K562 (cell line): ENCODE data around the gene PDZD2. TPM values are rescaled to one million over a fixed set of nuclear protein-coding genes. Genes with fewer than 3 reads are reported as not detected.

Source experiments
- EZH2 ChIP-seq: IDR thresholded peaks from 2 replicates; pipeline ENCODE4 v1.6.1; 2012; ENCODE audit warnings: low read depth, mild to moderate bottlenecking, inconsistent platforms, low read length, borderline replicate concordance
- HMG20A ChIP-seq: fragments of 450-650 bp; formaldehyde crosslinking; conservative IDR thresholded peaks from 2 replicates; pipeline ENCODE4 v1.4.0; 2020; ENCODE audit warnings: mild to moderate bottlenecking, mixed read lengths
- HNRNPK ChIP-seq: fragments of 200-400 bp; formaldehyde crosslinking; IDR thresholded peaks from one replicate; pipeline ENCODE4 v1.6.1; 2018; ENCODE audit warnings: mild to moderate bottlenecking, low read depth, low read length; ENCODE audit not compliant: poor library complexity, severe bottlenecking
- KDM4B ChIP-seq, 2 experiments: fragments of 450-650 bp in 1 of 2; sonication (generic) in 1 of 2; IDR thresholded peaks; 2 replicates each; pipeline ENCODE4 v1.6.1; 2016 to 2017; ENCODE audit warnings: borderline replicate concordance in 2 of 2, antibody characterized with exemption in 1 of 2, low read depth in 1 of 2, mild to moderate bottlenecking in 1 of 2
- ZKSCAN3 ChIP-seq: fragments of 250-450 bp; sonication (Bioruptor Pico); IDR thresholded peaks from 2 replicates; pipeline ENCODE4 v1.4.0; 2020
- polyA plus RNA-seq, 8 experiments: library from polyadenylated mRNA; depleted of rRNA in 4 of 8; stranded (reverse) in 5 of 8; unstranded in 3 of 8; fragments of >200 nt; fragmentation: Nextera tagmentation in 2 of 8; fragmentation: Illumina TruSeq in 1 of 8; extraction: Ambion mirVana in 2 of 8; extraction: Trizol in 1 of 8; gene quantifications; 2 replicates each; pipeline versions ENCODE4 v1.2.1 to v1.2.3, GENCODE V29; 2011 to 2014; ENCODE audit warnings: inconsistent platforms in 1 of 8, missing spikeins in 1 of 8
- total RNA-seq, 7 experiments: library from RNA; depleted of rRNA in 6 of 7; stranded (reverse); fragments of >200 nt in 6 of 7; fragmentation: Illumina TruSeq in 2 of 7; extraction: Trizol in 2 of 7; gene quantifications; 2 replicates each; pipeline versions ENCODE4 v1.2.1 to v1.2.3, GENCODE V29; 2011 to 2021; ENCODE audit warnings: low replicate concordance in 1 of 7
- TF ChIP-seq, protein P1 (sequence below): sonication (generic); formaldehyde crosslinking; IDR thresholded peaks from 2 replicates; pipeline ENCODE4 v1.8.0; 2023; ENCODE audit warnings: missing genetic modification reagents, mild to moderate bottlenecking, borderline replicate concordance
- TF ChIP-seq, protein P2 (sequence below): fragments of 200-800 bp; sonication (Bioruptor generic); IDR thresholded peaks from 2 replicates; pipeline ENCODE4 v1.6.1; 2016; ENCODE audit warnings: missing genetic modification characterization, missing compliant biosample characterization

PDZD2 gene
- total and polyA plus RNA-seq, 9 of the 15 experiments (the other 6 are each of a cell fraction or from before 2014, with no cell fraction given): 0.02 to 0.08 (median 0.04) TPM; not detected in 6

DNA sequence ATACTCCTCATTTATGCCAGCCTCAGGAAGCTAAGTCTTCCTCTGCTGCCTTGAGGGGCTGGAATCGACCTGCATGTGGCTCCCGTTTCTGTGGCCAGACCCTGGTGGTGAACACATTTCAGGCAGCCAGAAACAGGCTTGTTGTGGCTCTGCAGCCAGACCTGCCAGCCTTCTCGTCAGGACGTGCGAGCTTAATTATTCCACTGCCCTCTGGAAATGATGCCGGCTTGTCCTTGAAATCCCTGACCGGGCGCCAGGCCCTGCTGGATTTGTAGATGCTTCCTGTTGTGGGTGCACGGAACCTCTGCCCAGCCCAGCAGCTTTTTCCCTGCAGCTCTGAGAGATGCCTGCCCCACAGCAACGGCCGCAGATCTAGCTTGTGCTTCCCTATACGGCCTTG, 41.6 kb downstream of the PDZD2 start (continued):
- TF ChIP-seq, protein P1, sequence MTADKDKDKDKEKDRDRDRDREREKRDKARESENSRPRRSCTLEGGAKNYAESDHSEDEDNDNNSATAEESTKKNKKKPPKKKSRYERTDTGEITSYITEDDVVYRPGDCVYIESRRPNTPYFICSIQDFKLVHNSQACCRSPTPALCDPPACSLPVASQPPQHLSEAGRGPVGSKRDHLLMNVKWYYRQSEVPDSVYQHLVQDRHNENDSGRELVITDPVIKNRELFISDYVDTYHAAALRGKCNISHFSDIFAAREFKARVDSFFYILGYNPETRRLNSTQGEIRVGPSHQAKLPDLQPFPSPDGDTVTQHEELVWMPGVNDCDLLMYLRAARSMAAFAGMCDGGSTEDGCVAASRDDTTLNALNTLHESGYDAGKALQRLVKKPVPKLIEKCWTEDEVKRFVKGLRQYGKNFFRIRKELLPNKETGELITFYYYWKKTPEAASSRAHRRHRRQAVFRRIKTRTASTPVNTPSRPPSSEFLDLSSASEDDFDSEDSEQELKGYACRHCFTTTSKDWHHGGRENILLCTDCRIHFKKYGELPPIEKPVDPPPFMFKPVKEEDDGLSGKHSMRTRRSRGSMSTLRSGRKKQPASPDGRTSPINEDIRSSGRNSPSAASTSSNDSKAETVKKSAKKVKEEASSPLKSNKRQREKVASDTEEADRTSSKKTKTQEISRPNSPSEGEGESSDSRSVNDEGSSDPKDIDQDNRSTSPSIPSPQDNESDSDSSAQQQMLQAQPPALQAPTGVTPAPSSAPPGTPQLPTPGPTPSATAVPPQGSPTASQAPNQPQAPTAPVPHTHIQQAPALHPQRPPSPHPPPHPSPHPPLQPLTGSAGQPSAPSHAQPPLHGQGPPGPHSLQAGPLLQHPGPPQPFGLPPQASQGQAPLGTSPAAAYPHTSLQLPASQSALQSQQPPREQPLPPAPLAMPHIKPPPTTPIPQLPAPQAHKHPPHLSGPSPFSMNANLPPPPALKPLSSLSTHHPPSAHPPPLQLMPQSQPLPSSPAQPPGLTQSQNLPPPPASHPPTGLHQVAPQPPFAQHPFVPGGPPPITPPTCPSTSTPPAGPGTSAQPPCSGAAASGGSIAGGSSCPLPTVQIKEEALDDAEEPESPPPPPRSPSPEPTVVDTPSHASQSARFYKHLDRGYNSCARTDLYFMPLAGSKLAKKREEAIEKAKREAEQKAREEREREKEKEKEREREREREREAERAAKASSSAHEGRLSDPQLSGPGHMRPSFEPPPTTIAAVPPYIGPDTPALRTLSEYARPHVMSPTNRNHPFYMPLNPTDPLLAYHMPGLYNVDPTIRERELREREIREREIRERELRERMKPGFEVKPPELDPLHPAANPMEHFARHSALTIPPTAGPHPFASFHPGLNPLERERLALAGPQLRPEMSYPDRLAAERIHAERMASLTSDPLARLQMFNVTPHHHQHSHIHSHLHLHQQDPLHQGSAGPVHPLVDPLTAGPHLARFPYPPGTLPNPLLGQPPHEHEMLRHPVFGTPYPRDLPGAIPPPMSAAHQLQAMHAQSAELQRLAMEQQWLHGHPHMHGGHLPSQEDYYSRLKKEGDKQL: no peak
- TF ChIP-seq ZKSCAN3 (no peak), HNRNPK (no peak), HMG20A (no peak), KDM4B (IDR thresholded peaks at IDR 0.05; ENCODE audit: borderline replicate concordance in 2 of 2, low read depth in 1 of 2) (no peak), EZH2 (no peak)
- TF ChIP-seq, protein P2, sequence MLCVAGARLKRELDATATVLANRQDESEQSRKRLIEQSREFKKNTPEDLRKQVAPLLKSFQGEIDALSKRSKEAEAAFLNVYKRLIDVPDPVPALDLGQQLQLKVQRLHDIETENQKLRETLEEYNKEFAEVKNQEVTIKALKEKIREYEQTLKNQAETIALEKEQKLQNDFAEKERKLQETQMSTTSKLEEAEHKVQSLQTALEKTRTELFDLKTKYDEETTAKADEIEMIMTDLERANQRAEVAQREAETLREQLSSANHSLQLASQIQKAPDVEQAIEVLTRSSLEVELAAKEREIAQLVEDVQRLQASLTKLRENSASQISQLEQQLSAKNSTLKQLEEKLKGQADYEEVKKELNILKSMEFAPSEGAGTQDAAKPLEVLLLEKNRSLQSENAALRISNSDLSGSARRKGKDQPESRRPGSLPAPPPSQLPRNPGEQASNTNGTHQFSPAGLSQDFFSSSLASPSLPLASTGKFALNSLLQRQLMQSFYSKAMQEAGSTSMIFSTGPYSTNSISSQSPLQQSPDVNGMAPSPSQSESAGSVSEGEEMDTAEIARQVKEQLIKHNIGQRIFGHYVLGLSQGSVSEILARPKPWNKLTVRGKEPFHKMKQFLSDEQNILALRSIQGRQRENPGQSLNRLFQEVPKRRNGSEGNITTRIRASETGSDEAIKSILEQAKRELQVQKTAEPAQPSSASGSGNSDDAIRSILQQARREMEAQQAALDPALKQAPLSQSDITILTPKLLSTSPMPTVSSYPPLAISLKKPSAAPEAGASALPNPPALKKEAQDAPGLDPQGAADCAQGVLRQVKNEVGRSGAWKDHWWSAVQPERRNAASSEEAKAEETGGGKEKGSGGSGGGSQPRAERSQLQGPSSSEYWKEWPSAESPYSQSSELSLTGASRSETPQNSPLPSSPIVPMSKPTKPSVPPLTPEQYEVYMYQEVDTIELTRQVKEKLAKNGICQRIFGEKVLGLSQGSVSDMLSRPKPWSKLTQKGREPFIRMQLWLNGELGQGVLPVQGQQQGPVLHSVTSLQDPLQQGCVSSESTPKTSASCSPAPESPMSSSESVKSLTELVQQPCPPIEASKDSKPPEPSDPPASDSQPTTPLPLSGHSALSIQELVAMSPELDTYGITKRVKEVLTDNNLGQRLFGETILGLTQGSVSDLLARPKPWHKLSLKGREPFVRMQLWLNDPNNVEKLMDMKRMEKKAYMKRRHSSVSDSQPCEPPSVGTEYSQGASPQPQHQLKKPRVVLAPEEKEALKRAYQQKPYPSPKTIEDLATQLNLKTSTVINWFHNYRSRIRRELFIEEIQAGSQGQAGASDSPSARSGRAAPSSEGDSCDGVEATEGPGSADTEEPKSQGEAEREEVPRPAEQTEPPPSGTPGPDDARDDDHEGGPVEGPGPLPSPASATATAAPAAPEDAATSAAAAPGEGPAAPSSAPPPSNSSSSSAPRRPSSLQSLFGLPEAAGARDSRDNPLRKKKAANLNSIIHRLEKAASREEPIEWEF (CRISPR knock-in tag): no peak
